A549 (cell line): ENCODE measurements around the gene DRGX. TPM values are rescaled to one million over a fixed set of nuclear protein-coding genes. Genes with fewer than 3 reads are reported as not detected.

Experiments used
- ATAC-seq, 2 experiments: fragments of 200-7000 bp in 1 of 2; fragments of >200 bp in 1 of 2; cut with Nextera tagmentation in 1 of 2; cut with Tn5 transposase in 1 of 2; 3 replicates each; pipeline versions ENCODE4 v1.8.0 to v1.9.1; 2018 to 2020; ENCODE audit warnings: mild to moderate bottlenecking in 1 of 2, moderate library complexity in 1 of 2
- CTCF ChIA-PET: fragments of 300-600 bp; sonication (Branson Sonifier 250); formaldehyde crosslinking; extraction: SDS; loops from one replicate; lab custom pipeline; 2021; ENCODE audit warnings: antibody characterized with exemption, inconsistent platforms; lab: Yijun Ruan, JAX
- POLR2A ChIA-PET: fragments of 350-600 bp; formaldehyde crosslinking; extraction: SDS; loops from one replicate; lab custom pipeline; 2021; ENCODE audit warnings: antibody characterized with exemption, inconsistent platforms; lab: Yijun Ruan, JAX
- DNase-seq, 2 experiments: peaks; one replicate each; pipeline versions ENCODE4 v3.0.0 to v3.0.0-alpha.2; 2011 to 2016; ENCODE audit warnings: low read depth in 1 of 2, low spot score in 1 of 2
- FAIRE-seq: peaks from 2 replicates; lab custom pipeline; 2011; peaks lifted over from hg19 to GRCh38; lab: Jason Lieb, UNC
- H3K27ac ChIP-seq, 2 experiments: fragments of >200 bp; sonication (Bioruptor Twin); formaldehyde crosslinking; 3 replicates each; pipeline ENCODE4 v1.5.1; 2016 to 2017
- H3K4me1 ChIP-seq: fragments of >200 bp; sonication (Bioruptor Twin); formaldehyde crosslinking; 3 replicates; pipeline ENCODE4 v1.6.1; 2016
- H3K4me2 ChIP-seq: fragments of >200 bp; sonication (Bioruptor Twin); formaldehyde crosslinking; 3 replicates; pipeline ENCODE4 v1.6.1; 2016
- H3K4me3 ChIP-seq: fragments of >200 bp; sonication (Bioruptor Twin); formaldehyde crosslinking; 3 replicates; pipeline ENCODE4 v1.5.1; 2016
- H3K9me3 ChIP-seq: fragments of >200 bp; sonication (Bioruptor Twin); formaldehyde crosslinking; 3 replicates; pipeline ENCODE4 v1.6.1; 2016
- CEBPB ChIP-seq, 2 experiments: fragments of >200 bp in 1 of 2; sonication (Bioruptor Twin) in 1 of 2; formaldehyde crosslinking in 1 of 2; IDR thresholded peaks; 2 replicates each; pipeline ENCODE4 v1.6.1; 2012 to 2016
- CHD2 ChIP-seq: fragments of 150-350 bp; IDR thresholded peaks from 2 replicates; pipeline ENCODE4 v1.6.1; 2014; ENCODE audit warnings: low read length; ENCODE audit not compliant: partially characterized antibody
- CHD4 ChIP-seq: fragments of 200-600 bp; sonication (generic); IDR thresholded peaks from 2 replicates; pipeline ENCODE4 v1.6.1; 2016; ENCODE audit warnings: antibody characterized with exemption, mild to moderate bottlenecking, borderline replicate concordance
- EHF ChIP-seq: fragments of 250-450 bp; sonication (Bioruptor Pico); IDR thresholded peaks from 2 replicates; pipeline ENCODE4 v1.5.0; 2020; ENCODE audit warnings: mild to moderate bottlenecking
- EP300 ChIP-seq, 2 experiments: fragments of >200 bp; sonication (Bioruptor Twin); formaldehyde crosslinking; IDR thresholded peaks; 2 replicates in 1 of 2; 3 replicates in 1 of 2; pipeline ENCODE4 v1.6.1; 2016 to 2017
- HDAC2 ChIP-seq: fragments of 200-600 bp; sonication (generic); IDR thresholded peaks from 2 replicates; pipeline ENCODE4 v1.6.1; 2016
- HES2 ChIP-seq: fragments of >200 bp; sonication (Bioruptor Twin); formaldehyde crosslinking; IDR thresholded peaks from 2 replicates; pipeline ENCODE4 v1.6.1; 2016
- HOXB5 ChIP-seq: fragments of 250-450 bp; sonication (Bioruptor Pico); IDR thresholded peaks from 2 replicates; pipeline ENCODE4 v1.5.0; 2020; ENCODE audit warnings: mild to moderate bottlenecking, moderate library complexity
- KDM1A ChIP-seq: fragments of 200-600 bp; sonication (generic); IDR thresholded peaks from 2 replicates; pipeline ENCODE4 v1.6.1; 2016; ENCODE audit warnings: low read depth, mild to moderate bottlenecking
- KDM5A ChIP-seq: fragments of 200-600 bp; sonication (generic); IDR thresholded peaks from 2 replicates; pipeline ENCODE4 v1.6.1; 2016; ENCODE audit warnings: antibody characterized with exemption, mild to moderate bottlenecking
- MAZ ChIP-seq: fragments of 150-350 bp; IDR thresholded peaks from 2 replicates; pipeline ENCODE4 v1.6.1; 2014; ENCODE audit warnings: antibody characterized with exemption, low read depth, low read length, borderline replicate concordance
- NPAS2 ChIP-seq: fragments of 250-450 bp; sonication (Bioruptor Pico); IDR thresholded peaks from 2 replicates; pipeline ENCODE4 v1.8.0; 2022; ENCODE audit warnings: mild to moderate bottlenecking, moderate library complexity, borderline replicate concordance
- RAD21 ChIP-seq, 2 experiments: fragments of >200 bp in 1 of 2; sonication (Bioruptor Twin) in 1 of 2; formaldehyde crosslinking in 1 of 2; IDR thresholded peaks in 1 of 2; conservative IDR thresholded peaks in 1 of 2; 2 replicates in 1 of 2; 3 replicates in 1 of 2; pipeline ENCODE4 v1.6.1; 2012 to 2018; ENCODE audit warnings: inconsistent platforms in 1 of 2
- RARB ChIP-seq: fragments of 250-450 bp; sonication (Bioruptor Pico); IDR thresholded peaks from 2 replicates; pipeline ENCODE4 v1.8.0; 2021; ENCODE audit warnings: mild to moderate bottlenecking, moderate library complexity
- RCOR1 ChIP-seq: fragments of 150-350 bp; IDR thresholded peaks from 2 replicates; pipeline ENCODE4 v1.6.1; 2014; ENCODE audit warnings: antibody characterized with exemption, low read length, low read depth
- SREBF2 ChIP-seq: fragments of 450-650 bp; IDR thresholded peaks from 2 replicates; pipeline ENCODE4 v1.6.1; 2014; ENCODE audit warnings: mild to moderate bottlenecking, moderate library complexity
- ZC3H11A ChIP-seq: fragments of 450-650 bp; IDR thresholded peaks from 2 replicates; pipeline ENCODE4 v1.6.1; 2014; ENCODE audit warnings: antibody characterized with exemption, mild to moderate bottlenecking
- ZNF302 ChIP-seq: fragments of 250-450 bp; sonication (Bioruptor Pico); IDR thresholded peaks from 2 replicates; pipeline ENCODE4 v1.9.0; 2021; ENCODE audit warnings: inconsistent platforms, mild to moderate bottlenecking, moderate library complexity
- WGBS: methylation state at CpG from one replicate; pipeline ENCODE4 v1.1.6; 2017; ENCODE audit errors: missing lambda C conversion rate; 5-methylcytosine and 5-hydroxymethylcytosine counted together
- polyA plus RNA-seq, 4 experiments: library from polyadenylated mRNA; depleted of rRNA in 3 of 4; stranded (reverse); fragments of >200 nt; fragmentation: RNase III in 1 of 4; extraction: RNeasy Plus Mini Kit Qiagen cat#74134 plus additional on column Dnase treatment in 1 of 4; gene quantifications; 2 replicates in 3 of 4; 3 replicates in 1 of 4; pipeline ENCODE4 v1.2.3, GENCODE V29; 2011 to 2017
- TF ChIP-seq, protein P1 (sequence below): fragments of >200 bp; sonication (Bioruptor Twin); formaldehyde crosslinking; IDR thresholded peaks from 3 replicates; pipeline ENCODE4 v1.6.1; 2016
- TF ChIP-seq, protein P2 (sequence below): fragments of 250-450 bp; sonication (Bioruptor Pico); IDR thresholded peaks from 2 replicates; pipeline ENCODE4 v1.5.0; 2020; ENCODE audit warnings: low read depth, mild to moderate bottlenecking, moderate library complexity
- TF ChIP-seq, protein P3 (sequence below): fragments of 150-350 bp; IDR thresholded peaks from 2 replicates; pipeline ENCODE4 v1.6.1; 2014; ENCODE audit warnings: low read depth, mild to moderate bottlenecking, low read length
- TF ChIP-seq, protein P4 (sequence below): fragments of 200-600 bp; sonication (generic); IDR thresholded peaks from 2 replicates; pipeline ENCODE4 v1.6.1; 2016; ENCODE audit warnings: antibody characterized with exemption, mild to moderate bottlenecking, moderate library complexity

The DRGX gene
- polyA plus RNA-seq, 2 of the 4 experiments (the other 2 are of a cell fraction) = not detected

- no peak for TF ChIP-seq MAZ
- TF ChIP-seq HDAC2 = no peak
- TF ChIP-seq SREBF2 = no peak
- no peak for TF ChIP-seq CEBPB (IDR thresholded peaks at IDR 0.05)
Observed at GRCh38 chr10:49429458-49429857, 33.6 kb upstream of the DRGX start (continued).

DNA sequence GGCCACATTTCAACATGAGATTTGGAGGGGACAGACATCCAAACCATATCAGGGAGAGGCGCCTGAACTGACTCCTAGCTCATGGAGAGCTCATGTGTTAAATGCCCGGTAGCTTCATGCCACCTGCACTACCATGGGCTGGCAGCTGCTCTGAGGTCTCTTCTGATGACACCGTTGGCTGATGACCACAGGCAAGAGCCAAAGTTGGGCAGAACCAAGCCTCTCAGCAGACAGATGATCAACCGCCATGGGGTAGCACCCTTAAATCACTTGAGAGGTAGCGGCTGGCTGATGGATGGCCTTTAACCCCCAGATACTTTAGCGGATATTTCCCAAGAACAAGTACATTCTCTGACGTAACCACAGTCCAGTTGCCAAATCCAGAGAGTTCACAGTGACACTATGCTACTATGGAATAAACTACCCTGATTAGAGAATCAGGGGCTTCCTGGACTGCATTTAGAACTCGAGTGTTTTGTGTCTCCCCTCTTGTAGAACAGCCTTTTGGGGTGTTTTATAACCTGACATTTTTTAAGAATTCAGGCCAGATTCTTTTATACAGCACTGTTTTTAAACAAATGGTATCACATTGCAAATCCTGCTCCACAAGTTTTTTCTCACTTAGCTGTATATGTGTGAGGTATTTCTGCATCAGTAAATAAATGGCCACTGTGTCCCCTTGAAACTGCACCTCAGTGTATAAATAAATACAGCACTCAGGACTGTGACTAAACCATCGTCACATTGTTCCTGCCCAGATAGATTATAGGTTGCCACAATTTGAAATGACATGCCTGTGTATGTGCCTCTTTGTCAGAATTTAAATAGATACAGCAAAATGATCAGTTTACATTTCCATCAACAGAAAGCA lies 30.8 kb upstream of the DRGX start:
- DNase-seq (no peak), FAIRE-seq (no peak), ATAC-seq (no peak)
- CTCF ChIA-PET = interaction anchor here (1.3 to 1.4 kb wide), 2 partner anchors 19 to 86 kb away, joined by 3 to 5 read pairs; no protein-coding TSS in a partner anchor
- WGBS = 43% methylated on average over 8 of the region's 9 CpGs
- Histone ChIP-seq H3K4me1 (no peaks in the 10 kb centered on the region), H3K4me3 (no peak overlapping the region), H3K27ac (no peak overlapping the region), H3K9me3 (no peaks in the 10 kb centered on the region), H3K4me2 (no peak overlapping the region)
- POLR2A ChIA-PET = no interaction called here
- no peak for TF ChIP-seq NPAS2 (CRISPR knock-in tag)
- TF ChIP-seq, protein P1, sequence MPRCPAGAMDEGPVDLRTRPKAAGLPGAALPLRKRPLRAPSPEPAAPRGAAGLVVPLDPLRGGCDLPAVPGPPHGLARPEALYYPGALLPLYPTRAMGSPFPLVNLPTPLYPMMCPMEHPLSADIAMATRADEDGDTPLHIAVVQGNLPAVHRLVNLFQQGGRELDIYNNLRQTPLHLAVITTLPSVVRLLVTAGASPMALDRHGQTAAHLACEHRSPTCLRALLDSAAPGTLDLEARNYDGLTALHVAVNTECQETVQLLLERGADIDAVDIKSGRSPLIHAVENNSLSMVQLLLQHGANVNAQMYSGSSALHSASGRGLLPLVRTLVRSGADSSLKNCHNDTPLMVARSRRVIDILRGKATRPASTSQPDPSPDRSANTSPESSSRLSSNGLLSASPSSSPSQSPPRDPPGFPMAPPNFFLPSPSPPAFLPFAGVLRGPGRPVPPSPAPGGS = no peak
- no peak for TF ChIP-seq HES2
- TF ChIP-seq SREBF2 = no peak
- TF ChIP-seq KDM1A = no peak
- TF ChIP-seq, protein P2, sequence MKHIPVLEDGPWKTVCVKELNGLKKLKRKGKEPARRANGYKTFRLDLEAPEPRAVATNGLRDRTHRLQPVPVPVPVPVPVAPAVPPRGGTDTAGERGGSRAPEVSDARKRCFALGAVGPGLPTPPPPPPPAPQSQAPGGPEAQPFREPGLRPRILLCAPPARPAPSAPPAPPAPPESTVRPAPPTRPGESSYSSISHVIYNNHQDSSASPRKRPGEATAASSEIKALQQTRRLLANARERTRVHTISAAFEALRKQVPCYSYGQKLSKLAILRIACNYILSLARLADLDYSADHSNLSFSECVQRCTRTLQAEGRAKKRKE (CRISPR knock-in tag) = no peak
- TF ChIP-seq CEBPB (IDR thresholded peaks at IDR 0.05) = no peak
- TF ChIP-seq CHD2 = no peak
- no peak for TF ChIP-seq HOXB5 (CRISPR knock-in tag)
- TF ChIP-seq EHF = no peak
- TF ChIP-seq RCOR1 = no peak
- TF ChIP-seq, protein P3, sequence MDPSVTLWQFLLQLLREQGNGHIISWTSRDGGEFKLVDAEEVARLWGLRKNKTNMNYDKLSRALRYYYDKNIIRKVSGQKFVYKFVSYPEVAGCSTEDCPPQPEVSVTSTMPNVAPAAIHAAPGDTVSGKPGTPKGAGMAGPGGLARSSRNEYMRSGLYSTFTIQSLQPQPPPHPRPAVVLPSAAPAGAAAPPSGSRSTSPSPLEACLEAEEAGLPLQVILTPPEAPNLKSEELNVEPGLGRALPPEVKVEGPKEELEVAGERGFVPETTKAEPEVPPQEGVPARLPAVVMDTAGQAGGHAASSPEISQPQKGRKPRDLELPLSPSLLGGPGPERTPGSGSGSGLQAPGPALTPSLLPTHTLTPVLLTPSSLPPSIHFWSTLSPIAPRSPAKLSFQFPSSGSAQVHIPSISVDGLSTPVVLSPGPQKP = no peak
- no peak for TF ChIP-seq ZNF302 (CRISPR knock-in tag)
- TF ChIP-seq CHD4 = no peak
- TF ChIP-seq KDM5A = no peak
- TF ChIP-seq HDAC2 = no peak
- no peak for TF ChIP-seq RARB (CRISPR knock-in tag)
- no peak for TF ChIP-seq EP300 (IDR thresholded peaks at IDR 0.05)

- H3K27ac ChIP-seq = no peak overlapping the region
- FAIRE-seq (no peak), ATAC-seq (no peak), DNase-seq (no peak)
- ChIA-PET POLR2A (no interaction called here), CTCF (interaction anchor here (3.6 kb wide), 1 partner anchor 11 kb away, joined by 22 read pairs; no protein-coding TSS in a partner anchor)
- no peak overlapping the region for H3K4me2 ChIP-seq
- H3K4me1 ChIP-seq = no peaks in the 10 kb centered on the region
- H3K4me3 ChIP-seq = no peak overlapping the region
- no peak for TF ChIP-seq EHF
- TF ChIP-seq, protein P2 (CRISPR knock-in tag) = no peak
- TF ChIP-seq, protein P4, sequence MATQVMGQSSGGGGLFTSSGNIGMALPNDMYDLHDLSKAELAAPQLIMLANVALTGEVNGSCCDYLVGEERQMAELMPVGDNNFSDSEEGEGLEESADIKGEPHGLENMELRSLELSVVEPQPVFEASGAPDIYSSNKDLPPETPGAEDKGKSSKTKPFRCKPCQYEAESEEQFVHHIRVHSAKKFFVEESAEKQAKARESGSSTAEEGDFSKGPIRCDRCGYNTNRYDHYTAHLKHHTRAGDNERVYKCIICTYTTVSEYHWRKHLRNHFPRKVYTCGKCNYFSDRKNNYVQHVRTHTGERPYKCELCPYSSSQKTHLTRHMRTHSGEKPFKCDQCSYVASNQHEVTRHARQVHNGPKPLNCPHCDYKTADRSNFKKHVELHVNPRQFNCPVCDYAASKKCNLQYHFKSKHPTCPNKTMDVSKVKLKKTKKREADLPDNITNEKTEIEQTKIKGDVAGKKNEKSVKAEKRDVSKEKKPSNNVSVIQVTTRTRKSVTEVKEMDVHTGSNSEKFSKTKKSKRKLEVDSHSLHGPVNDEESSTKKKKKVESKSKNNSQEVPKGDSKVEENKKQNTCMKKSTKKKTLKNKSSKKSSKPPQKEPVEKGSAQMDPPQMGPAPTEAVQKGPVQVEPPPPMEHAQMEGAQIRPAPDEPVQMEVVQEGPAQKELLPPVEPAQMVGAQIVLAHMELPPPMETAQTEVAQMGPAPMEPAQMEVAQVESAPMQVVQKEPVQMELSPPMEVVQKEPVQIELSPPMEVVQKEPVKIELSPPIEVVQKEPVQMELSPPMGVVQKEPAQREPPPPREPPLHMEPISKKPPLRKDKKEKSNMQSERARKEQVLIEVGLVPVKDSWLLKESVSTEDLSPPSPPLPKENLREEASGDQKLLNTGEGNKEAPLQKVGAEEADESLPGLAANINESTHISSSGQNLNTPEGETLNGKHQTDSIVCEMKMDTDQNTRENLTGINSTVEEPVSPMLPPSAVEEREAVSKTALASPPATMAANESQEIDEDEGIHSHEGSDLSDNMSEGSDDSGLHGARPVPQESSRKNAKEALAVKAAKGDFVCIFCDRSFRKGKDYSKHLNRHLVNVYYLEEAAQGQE = no peak
- TF ChIP-seq RAD21 (conservative IDR thresholded peaks at IDR 0.05 in 1 of 2, IDR thresholded peaks at IDR 0.05 in 1 of 2) = no peak
- no peak for TF ChIP-seq HOXB5 (CRISPR knock-in tag)
- TF ChIP-seq ZC3H11A = no peak
- 10% methylated on average over 7 of the region's 7 CpGs for WGBS
- no peaks in the 10 kb centered on the region for H3K9me3 ChIP-seq
Observed at GRCh38 chr10:49419005-49419404, 23.1 kb upstream of the DRGX start.
